ENCODE results near the gene ADAMTS16. TPM values are rescaled to one million over a fixed set of nuclear protein-coding genes. Genes with fewer than 3 reads are reported as not detected.

ADAMTS16 gene
- total and polyA plus RNA-seq, 9 of the 15 experiments (the other 6 are each of a cell fraction or from before 2014, with no cell fraction given): not detected

- TF ChIP-seq HMGXB4 (CRISPR knock-in tag; IDR thresholded peaks at IDR 0.05) (no peak), KLF10 (CRISPR knock-in tag; IDR thresholded peaks at IDR 0.05) (no peak), E2F8 (IDR thresholded peaks at IDR 0.05; ENCODE audit: low read depth, partially characterized antibody) (no peak)
Measured at GRCh38 chr5:5122776-5123175, 17.4 kb upstream of the ADAMTS16 start (continued).

- no peak for FAIRE-seq
- ATAC-seq: no peak
- H3K9ac ChIP-seq (ENCODE audit: insufficient read depth in 1 of 2, low read depth in 2 of 2, low read length in 2 of 2): no peak overlapping the region
- 0% methylated on average over 3 of the region's 3 CpGs for WGBS (ENCODE audit: insufficient coverage, low coverage, missing lambda C conversion rate)
- no peak for DNase-seq (ENCODE audit: extremely low read depth in 1 of 4, low spot score in 3 of 4)
- TF ChIP-seq ZNF224 (CRISPR knock-in tag; IDR thresholded peaks at IDR 0.05): no peak
- no peak for TF ChIP-seq RBM15 (IDR thresholded peaks at IDR 0.05; ENCODE audit: insufficient read depth, low read length)
- TF ChIP-seq E2F8 (IDR thresholded peaks at IDR 0.05; ENCODE audit: low read depth, partially characterized antibody): no peak
- BruUV-seq (replicated peaks): no TSS peak
- no peaks in the 10 kb centered on the region for H3K79me2 ChIP-seq (ENCODE audit: control insufficient read depth, insufficient read depth, low read length)
- CTCF ChIA-PET (ENCODE audit: low intra/inter-chr PET ratio): no interaction called here
- H2AFZ ChIP-seq (ENCODE audit: low read depth, low read length): no peak overlapping the region
- in situ Hi-C loops (cut with MboI): no loop called here
- intact Hi-C loops (cut with micrococcal nuclease): no loop called here
- no peaks in the 10 kb centered on the region for H4K20me1 ChIP-seq (replicated peaks; ENCODE audit: control insufficient read depth, insufficient read depth, low read length)
- no peaks in the 10 kb centered on the region for H3K36me3 ChIP-seq (ENCODE audit: control insufficient read depth, insufficient read depth, low read length)
- no peaks in the 10 kb centered on the region for H3K4me1 ChIP-seq (replicated peaks in 1 of 2; ENCODE audit: control insufficient read depth in 2 of 2, insufficient read depth in 2 of 2, low read length in 2 of 2)
- no peak overlapping the region for H3K27ac ChIP-seq (ENCODE audit: extremely low read depth, low read depth, low read length)
- no peaks in the 10 kb centered on the region for H3K9me3 ChIP-seq (replicated peaks; ENCODE audit: control insufficient read depth, insufficient read depth, low read depth, low read length)
- no peaks in the 10 kb centered on the region for H3K9me1 ChIP-seq (ENCODE audit: control insufficient read depth, insufficient read depth, low read length)
- H3K27me3 ChIP-seq (ENCODE audit: control insufficient read depth in 2 of 2, insufficient read depth in 2 of 2, low read length in 2 of 2): no peaks in the 10 kb centered on the region
- POLR2A ChIA-PET: no interaction called here
- no peak overlapping the region for H3K4me3 ChIP-seq
- no peak overlapping the region for H3K4me2 ChIP-seq (ENCODE audit: insufficient read depth, low read length)
Measured at GRCh38 chr5:5124231-5124630, 15.9 kb upstream of the ADAMTS16 start.
